Effector CD8-positive, alpha-beta T cell (primary cell): ENCODE data around the gene IL1F10.

Experiments
- DNase-seq: peaks from one replicate; lab custom pipeline; 2025; lab: John Stamatoyannopoulos, UW

The IL1F10 gene

GRCh38 chr2:113112871-113113270 lies 45.1 kb downstream of the IL1F10 start:
- DNase-seq: no peak

- no peak for DNase-seq
These were observed 46.0 kb downstream of the IL1F10 start for GRCh38 chr2:113113807-113114206.

- no peak for DNase-seq
These were observed 46.6 kb downstream of the IL1F10 start for GRCh38 chr2:113114224-113114945.

GRCh38 chr2:113114996-113115395 lies 47.2 kb downstream of the IL1F10 start:
- no peak for DNase-seq

GRCh38 chr2:113116100-113116958 lies 48.6 kb downstream of the IL1F10 start:
- DNase-seq: no peak

- DNase-seq: no peak
These were observed 49.9 kb downstream of the IL1F10 start for GRCh38 chr2:113117541-113118262.

GRCh38 chr2:113118263-113118657 lies 50.5 kb downstream of the IL1F10 start:
- DNase-seq: no peak

GRCh38 chr2:113119111-113119510 lies 51.3 kb downstream of the IL1F10 start:
- DNase-seq: no peak

- no peak for DNase-seq
These were observed 53.1 kb downstream of the IL1F10 start for GRCh38 chr2:113120861-113121260.

- no peak for DNase-seq
These were observed 54.6 kb downstream of the IL1F10 start for GRCh38 chr2:113122364-113122763.

GRCh38 chr2:113123726-113124125 lies 56.0 kb downstream of the IL1F10 start:
- no peak for DNase-seq

GRCh38 chr2:113124181-113124961 lies 56.6 kb downstream of the IL1F10 start:
- DNase-seq: no peak
